ENCODE data around the gene TNNT3. TPM values are rescaled to one million over a fixed set of nuclear protein-coding genes. Genes with fewer than 3 reads are reported as not detected.

TNNT3 gene
- total and polyA plus RNA-seq, 10 donors = 0.64 to 4.9 (median 2.0) TPM; not detected in 1

GRCh38 chr11:1906181-1906580 lies 13.3 kb upstream of the TNNT3 start:
- intact Hi-C loops (cut with DNase I; ENCODE audit: low total_unique reads) = no loop called here
- no peak for TF ChIP-seq POLR2AphosphoS5 (IDR thresholded peaks at IDR 0.05)
- no peak for TF ChIP-seq CTCF (IDR thresholded peaks at IDR 0.05 in 8 of 11, conservative IDR thresholded peaks at IDR 0.05 in 3 of 11)
- no peak for TF ChIP-seq POLR2A (IDR thresholded peaks at IDR 0.05)
- no peaks in the 10 kb centered on the region for H3K9me3 ChIP-seq
- WGBS, 5 donors = 20 to 28% (median 21%) methylated on average over 5 of the region's 5 CpGs
- peaks cover 0 to 16% (median 0%) of the 10 kb centered on the region in 6 donors for H3K4me1 ChIP-seq
- H3K27ac ChIP-seq = no peak overlapping the region
- no peak overlapping the region for H3K4me3 ChIP-seq
- no peaks in the 10 kb centered on the region for H3K36me3 ChIP-seq
- no peaks in the 10 kb centered on the region for H3K27me3 ChIP-seq (replicated peaks in 1 of 7)
- DNase-seq = no peak

- H3K9me3 ChIP-seq = no peaks in the 10 kb centered on the region
- H3K27ac ChIP-seq = no peak overlapping the region
- no peaks in the 10 kb centered on the region for H3K36me3 ChIP-seq
- DNase-seq = no peak
- no peak overlapping the region for H3K4me3 ChIP-seq
- no peaks in the 10 kb centered on the region for H3K27me3 ChIP-seq (replicated peaks in 1 of 7)
- H3K4me1 ChIP-seq = peaks cover 0 to 16% (median 0%) of the 10 kb centered on the region in 6 donors
- intact Hi-C loops (cut with DNase I; ENCODE audit: low total_unique reads) = no loop called here
- WGBS, 5 donors = 82 to 89% (median 84%) methylated on average over 14 of the region's 14 CpGs
- TF ChIP-seq POLR2A (IDR thresholded peaks at IDR 0.05) (no peak), CTCF (IDR thresholded peaks at IDR 0.05 in 8 of 11, conservative IDR thresholded peaks at IDR 0.05 in 3 of 11) (no peak), POLR2AphosphoS5 (IDR thresholded peaks at IDR 0.05) (no peak)
Observed at GRCh38 chr11:1906611-1907423, 12.7 kb upstream of the TNNT3 start.

- Histone ChIP-seq H3K9me3 (no peaks in the 10 kb centered on the region), H3K36me3 (no peaks in the 10 kb centered on the region), H3K27ac (peak overlapping the region in 2 of 8 donors; percentile 18 to 33), H3K4me1 (peaks cover 0 to 22% (median 0%) of the 10 kb centered on the region in 6 donors), H3K27me3 (replicated peaks in 1 of 7) (no peaks in the 10 kb centered on the region), H3K4me3 (no peak overlapping the region)
- no peak for DNase-seq
- intact Hi-C loops (cut with DNase I; ENCODE audit: low total_unique reads) = no loop called here
- 43 to 51% (median 46%) methylated on average over 9 of the region's 9 CpGs for WGBS, 5 donors
- TF ChIP-seq CTCF (IDR thresholded peaks at IDR 0.05 in 8 of 11, conservative IDR thresholded peaks at IDR 0.05 in 3 of 11) (no peak), POLR2AphosphoS5 (IDR thresholded peaks at IDR 0.05) (no peak), POLR2A (IDR thresholded peaks at IDR 0.05) (no peak)
Observed at GRCh38 chr11:1908618-1909017, 10.9 kb upstream of the TNNT3 start.

- TF ChIP-seq POLR2A (IDR thresholded peaks at IDR 0.05) = no peak
- no peak for TF ChIP-seq CTCF (IDR thresholded peaks at IDR 0.05 in 8 of 11, conservative IDR thresholded peaks at IDR 0.05 in 3 of 11)
- DNase-seq = no peak
- intact Hi-C loops (cut with DNase I; ENCODE audit: low total_unique reads) = no loop called here
- Histone ChIP-seq H3K9me3 (no peaks in the 10 kb centered on the region), H3K27me3 (replicated peaks in 1 of 7) (no peaks in the 10 kb centered on the region), H3K4me3 (no peak overlapping the region), H3K27ac (no peak overlapping the region), H3K36me3 (no peaks in the 10 kb centered on the region), H3K4me1 (peaks cover 0 to 22% (median 0%) of the 10 kb centered on the region in 6 donors)
- 88 to 95% (median 92%) methylated on average over 7 of the region's 7 CpGs for WGBS, 5 donors
Observed at GRCh38 chr11:1909524-1909923, 10.0 kb upstream of the TNNT3 start.
